Cardiac muscle cell (in vitro differentiated cells and primary cell): ENCODE results near the gene ING5. TPM values are rescaled to one million over a fixed set of nuclear protein-coding genes. Genes with fewer than 3 reads are reported as not detected.

Source experiments
- DNase-seq, 2 donors: peaks; one replicate each; pipeline versions ENCODE4 v3.0.0 to v3.0.0-alpha.2; 2010 to 2017; ENCODE audit warnings: low read depth in 1 of 2, low spot score in 1 of 2
- H3K27ac ChIP-seq: fragments of 200-600 bp; sonication (generic); 2 replicates; pipeline ENCODE4 v1.5.1; 2016
- H3K27me3 ChIP-seq: fragments of 200-600 bp; sonication (generic); 2 replicates; pipeline ENCODE4 v1.6.0; 2016; ENCODE audit warnings: control low read depth
- H3K36me3 ChIP-seq: fragments of 200-600 bp; sonication (generic); 2 replicates; pipeline ENCODE4 v1.5.1; 2016; ENCODE audit warnings: control low read depth
- H3K4me1 ChIP-seq: fragments of 200-600 bp; sonication (generic); 2 replicates; pipeline ENCODE4 v1.8.1; 2017; ENCODE audit warnings: low read depth, mild to moderate bottlenecking, mixed run types
- H3K4me3 ChIP-seq: fragments of 200-600 bp; sonication (generic); 2 replicates; pipeline ENCODE4 v1.5.1; 2016; ENCODE audit warnings: mild to moderate bottlenecking
- H3K9me3 ChIP-seq: fragments of 200-600 bp; sonication (generic); 2 replicates; pipeline ENCODE4 v1.5.1; 2017; ENCODE audit warnings: low read depth, mild to moderate bottlenecking, control low read depth
- CTCF ChIP-seq: IDR thresholded peaks from 2 replicates; pipeline ENCODE4 v1.5.1; 2012; ENCODE audit warnings: low read depth, mild to moderate bottlenecking, low read length
- polyA plus RNA-seq: library from polyadenylated mRNA; unstranded; fragments of >200 nt; fragmentation: Nextera tagmentation; extraction: Ambion mirVana; gene quantifications from 2 replicates; pipeline ENCODE4 v1.2.1, GENCODE V29; 2016
- total RNA-seq: library from RNA; depleted of rRNA; stranded (reverse); fragments of >200 nt; gene quantifications from 2 replicates; pipeline ENCODE4 v1.2.3, GENCODE V29; 2016

Gene ING5
- total and polyA plus RNA-seq, 2 experiments from 2014 or later, result 16.3 to 53.6 TPM

GRCh38 chr2:241748468-241749256 lies 46.8 kb downstream of the ING5 start:
- Histone ChIP-seq H3K27ac (no peak overlapping the region), H3K9me3 (no peaks in the 10 kb centered on the region), H3K36me3 (peaks cover 2% of the 10 kb centered on the region), H3K4me1 (no peaks in the 10 kb centered on the region), H3K4me3 (no peak overlapping the region), H3K27me3 (no peaks in the 10 kb centered on the region)
- no peak for TF ChIP-seq CTCF
- no peak for DNase-seq

GRCh38 chr2:241750076-241750840 lies 48.4 kb downstream of the ING5 start:
- H3K27ac ChIP-seq, result no peak overlapping the region
- TF ChIP-seq CTCF, result no peak

GRCh38 chr2:241751152-241751551 lies 49.3 kb downstream of the ING5 start:
- H3K9me3 ChIP-seq, result no peaks in the 10 kb centered on the region
- DNase-seq, result no peak
- no peaks in the 10 kb centered on the region for H3K27me3 ChIP-seq
- no peak for TF ChIP-seq CTCF
- H3K4me1 ChIP-seq, result no peaks in the 10 kb centered on the region
- no peaks in the 10 kb centered on the region for H3K36me3 ChIP-seq
- no peak overlapping the region for H3K4me3 ChIP-seq
- no peak overlapping the region for H3K27ac ChIP-seq

More at GRCh38 chr2:241750076-241750840, 48.4 kb downstream of the ING5 start:
- no peak for DNase-seq
- no peak overlapping the region for H3K4me3 ChIP-seq
- H3K4me1 ChIP-seq, result no peaks in the 10 kb centered on the region
- no peaks in the 10 kb centered on the region for H3K36me3 ChIP-seq
- H3K9me3 ChIP-seq, result no peaks in the 10 kb centered on the region
- H3K27me3 ChIP-seq, result no peaks in the 10 kb centered on the region

- no peak overlapping the region for H3K4me3 ChIP-seq
- TF ChIP-seq CTCF, result no peak
- H3K9me3 ChIP-seq, result no peaks in the 10 kb centered on the region
- no peaks in the 10 kb centered on the region for H3K4me1 ChIP-seq
- H3K27ac ChIP-seq, result no peak overlapping the region
- H3K36me3 ChIP-seq, result no peaks in the 10 kb centered on the region
- DNase-seq, result no peak
- H3K27me3 ChIP-seq, result no peaks in the 10 kb centered on the region
Observed at GRCh38 chr2:241751776-241752175, 49.9 kb downstream of the ING5 start.

- no peaks in the 10 kb centered on the region for H3K27me3 ChIP-seq
- no peaks in the 10 kb centered on the region for H3K9me3 ChIP-seq
- no peak overlapping the region for H3K4me3 ChIP-seq
- TF ChIP-seq CTCF, result no peak
- DNase-seq, result no peak
- no peak overlapping the region for H3K27ac ChIP-seq
- H3K4me1 ChIP-seq, result no peaks in the 10 kb centered on the region
- H3K36me3 ChIP-seq, result no peaks in the 10 kb centered on the region
Observed at GRCh38 chr2:241752253-241752652, 50.4 kb downstream of the ING5 start.
